Astrocyte of the cerebellum (primary cell): Measurements from ENCODE around the gene ANO8.

Experiments
- DNase-seq: peaks from one replicate; pipeline ENCODE4 v3.0.0-alpha.2; 2011; ENCODE audit warnings: low read depth
- H3K4me3 ChIP-seq: 2 replicates; pipeline ENCODE4 v1.5.1; 2011; ENCODE audit warnings: mild to moderate bottlenecking, low read depth, low read length, moderate library complexity
- in situ Hi-C: cut with HindIII; loops from 2 replicates; pipeline ENCODE4 v1.10.0; 2017; ENCODE audit warnings: low sequenced_read_pairs
- TF ChIP-seq, protein P1 (sequence below): IDR thresholded peaks from 2 replicates; pipeline ENCODE4 v1.5.1; 2012; ENCODE audit warnings: low read length, low read depth, moderate library complexity, mild to moderate bottlenecking; ENCODE audit errors: missing control alignments

ANO8 gene

DNA sequence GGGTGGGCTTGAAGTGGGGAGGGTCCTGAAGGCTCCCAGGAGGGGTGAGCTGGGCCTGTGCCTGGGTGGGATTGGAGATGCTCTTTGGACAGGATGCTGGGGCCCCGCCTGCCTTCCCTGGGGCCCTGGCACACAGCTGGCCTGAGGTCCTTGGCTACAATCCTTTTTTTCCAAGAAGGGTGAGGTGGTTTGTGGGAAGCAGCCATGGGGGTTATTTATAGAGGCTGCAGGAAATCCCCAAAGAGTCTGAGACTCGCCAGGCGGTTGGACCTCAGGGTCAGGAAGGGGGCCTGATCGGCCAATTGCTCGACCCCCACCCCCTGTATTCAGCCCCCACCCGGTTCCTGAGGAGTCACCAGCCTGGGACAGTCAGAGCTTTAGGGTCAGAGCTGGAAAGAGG lies 12.7 kb upstream of the ANO8 start:
- no peak for DNase-seq
- TF ChIP-seq, protein P1, sequence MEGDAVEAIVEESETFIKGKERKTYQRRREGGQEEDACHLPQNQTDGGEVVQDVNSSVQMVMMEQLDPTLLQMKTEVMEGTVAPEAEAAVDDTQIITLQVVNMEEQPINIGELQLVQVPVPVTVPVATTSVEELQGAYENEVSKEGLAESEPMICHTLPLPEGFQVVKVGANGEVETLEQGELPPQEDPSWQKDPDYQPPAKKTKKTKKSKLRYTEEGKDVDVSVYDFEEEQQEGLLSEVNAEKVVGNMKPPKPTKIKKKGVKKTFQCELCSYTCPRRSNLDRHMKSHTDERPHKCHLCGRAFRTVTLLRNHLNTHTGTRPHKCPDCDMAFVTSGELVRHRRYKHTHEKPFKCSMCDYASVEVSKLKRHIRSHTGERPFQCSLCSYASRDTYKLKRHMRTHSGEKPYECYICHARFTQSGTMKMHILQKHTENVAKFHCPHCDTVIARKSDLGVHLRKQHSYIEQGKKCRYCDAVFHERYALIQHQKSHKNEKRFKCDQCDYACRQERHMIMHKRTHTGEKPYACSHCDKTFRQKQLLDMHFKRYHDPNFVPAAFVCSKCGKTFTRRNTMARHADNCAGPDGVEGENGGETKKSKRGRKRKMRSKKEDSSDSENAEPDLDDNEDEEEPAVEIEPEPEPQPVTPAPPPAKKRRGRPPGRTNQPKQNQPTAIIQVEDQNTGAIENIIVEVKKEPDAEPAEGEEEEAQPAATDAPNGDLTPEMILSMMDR, result no peak
- in situ Hi-C loops, result no loop called here

DNA sequence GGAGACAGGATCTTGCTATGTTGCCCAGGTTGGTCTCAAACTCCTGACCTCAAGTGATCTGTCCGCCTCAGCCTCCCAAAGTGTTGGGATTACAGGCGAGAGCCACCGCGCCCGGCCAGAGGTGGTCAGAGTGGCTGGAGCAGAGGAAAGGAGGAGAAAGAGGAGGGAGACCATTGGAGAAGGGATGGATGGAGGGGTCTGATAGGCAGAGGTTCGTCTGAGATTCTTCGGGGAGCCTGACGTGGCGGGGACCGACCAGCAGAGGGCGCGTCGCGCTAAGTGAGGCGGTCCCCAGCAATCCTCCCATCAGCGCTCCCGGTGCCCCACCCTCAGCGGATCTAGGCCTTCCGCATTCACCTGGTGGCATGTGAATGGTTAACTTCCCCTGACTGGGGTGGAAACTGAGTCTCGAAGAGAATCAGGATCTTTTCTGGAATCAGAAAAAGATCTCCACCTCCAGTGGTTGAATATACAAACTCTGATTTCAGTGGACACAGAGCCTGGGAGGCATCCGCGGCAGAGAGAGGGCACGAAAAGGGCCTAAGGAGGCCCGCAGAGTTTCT lies 11.5 kb upstream of the ANO8 start:
- TF ChIP-seq, protein P1, result peak; percentile 90
- in situ Hi-C loops, result no loop called here
- H3K4me3 ChIP-seq, result no peak overlapping the region
- DNase-seq, result no peak

More for the DNA sequence above, 12.7 kb upstream of the ANO8 start:
- no peak overlapping the region for H3K4me3 ChIP-seq

DNA sequence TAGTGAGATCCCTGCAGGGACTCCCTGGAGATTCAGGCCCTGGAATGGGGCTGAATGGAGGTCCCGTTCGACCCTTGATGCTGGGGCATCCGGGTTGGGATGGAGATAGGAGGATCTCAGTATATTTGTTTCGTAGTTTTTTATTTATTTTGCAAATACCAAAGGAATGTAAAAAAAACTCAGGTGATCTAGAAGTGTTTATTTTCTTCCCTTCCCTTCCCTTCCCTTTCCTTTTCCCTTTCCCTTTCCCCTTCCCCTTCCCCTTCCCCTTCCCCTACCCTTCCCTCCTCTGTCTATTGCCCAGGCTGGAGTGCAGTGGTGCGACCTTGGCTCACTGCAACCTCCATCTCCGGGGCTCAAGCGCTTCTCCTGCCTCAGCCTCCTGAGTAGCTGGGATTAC lies 7.2 kb upstream of the ANO8 start:
- TF ChIP-seq, protein P1, result no peak
- in situ Hi-C loops, result no loop called here

DNA sequence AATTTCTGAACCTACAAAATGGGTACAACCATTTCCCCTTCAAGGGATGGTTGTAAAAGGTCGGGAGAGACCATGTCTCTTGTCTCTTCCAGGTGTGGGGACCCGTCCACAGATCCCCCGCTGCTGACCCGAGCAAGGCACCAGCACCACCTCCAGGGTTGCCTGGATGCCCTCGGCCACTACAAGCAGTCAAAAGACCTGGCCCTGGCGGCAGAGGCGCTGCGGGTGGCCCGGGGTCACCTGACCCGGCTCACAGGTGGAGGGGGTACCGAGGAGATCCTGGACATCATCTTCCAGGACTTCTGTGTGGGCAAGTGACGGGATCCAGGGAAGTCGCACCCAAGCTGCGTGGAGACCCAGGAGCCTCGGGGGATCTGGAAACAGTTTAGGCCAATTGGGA lies 6.7 kb upstream of the ANO8 start:
- DNase-seq, result no peak
- H3K4me3 ChIP-seq, result no peak overlapping the region
- in situ Hi-C loops, result no loop called here
- TF ChIP-seq, protein P1, result no peak

More for the DNA sequence above, 7.2 kb upstream of the ANO8 start:
- DNase-seq, result no peak
- H3K4me3 ChIP-seq, result no peak overlapping the region

DNA sequence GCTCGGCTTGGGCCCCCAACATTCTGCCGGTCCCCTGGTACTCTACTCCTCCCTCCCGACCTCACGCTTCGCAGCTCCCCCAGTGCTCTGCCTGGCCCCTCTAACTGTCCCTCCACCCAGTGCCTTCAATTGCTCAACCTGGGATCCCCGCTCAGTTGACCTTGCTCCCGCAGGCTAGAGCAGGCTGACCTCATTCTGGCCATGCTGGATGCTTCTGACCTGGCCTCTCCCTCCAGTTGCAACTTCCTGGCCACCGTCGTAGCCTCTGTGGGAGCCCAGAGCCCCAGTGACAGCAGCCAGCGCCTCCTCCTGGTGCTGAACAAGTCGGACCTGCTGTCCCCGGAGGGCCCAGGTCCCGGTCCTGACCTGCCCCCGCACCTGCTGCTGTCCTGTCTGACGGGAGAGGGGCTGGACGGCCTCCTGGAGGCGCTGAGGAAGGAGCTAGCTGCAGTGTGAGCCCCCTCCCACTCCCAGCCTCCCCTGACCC lies 6.3 kb upstream of the ANO8 start:
- DNase-seq, result no peak
- H3K4me3 ChIP-seq, result no peak overlapping the region
- in situ Hi-C loops, result no loop called here
- TF ChIP-seq, protein P1, result no peak

DNA sequence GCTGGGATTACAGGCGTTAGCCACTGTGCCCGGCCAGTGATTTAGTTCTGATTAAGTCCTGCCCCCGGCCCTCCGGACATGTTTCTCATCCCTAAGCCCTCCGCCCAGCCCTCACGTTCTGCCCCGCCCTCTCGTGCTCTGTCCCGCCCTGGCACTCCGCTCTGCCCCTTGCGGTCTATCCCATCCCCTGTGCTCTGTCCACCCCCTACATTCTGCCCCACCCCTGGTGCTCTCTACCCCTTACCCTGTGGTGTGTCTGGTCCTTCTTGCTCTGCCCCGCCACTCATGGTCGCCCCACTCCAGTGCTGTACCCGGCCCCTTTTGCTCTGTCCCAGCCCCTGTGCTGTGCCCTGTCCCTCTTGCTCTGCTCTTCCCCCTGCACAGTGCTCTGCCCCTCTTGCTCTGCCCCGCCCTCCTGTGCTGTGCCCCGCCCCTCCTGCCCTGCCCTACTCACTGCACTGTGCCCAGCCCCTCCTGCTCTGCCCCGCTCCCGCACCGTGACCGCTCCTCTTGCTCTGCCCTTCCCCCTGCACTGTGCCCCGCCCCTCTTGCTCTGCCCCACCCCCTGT lies 5.7 kb upstream of the ANO8 start:
- DNase-seq, result no peak
- H3K4me3 ChIP-seq, result no peak overlapping the region
- TF ChIP-seq, protein P1, result no peak
- in situ Hi-C loops, result no loop called here
